A673 (cell line): Measurements from ENCODE around the gene ALG6.

Experiments
- CTCF ChIP-seq: fragments of 300-800, 200-600 bp; sonication (generic); conservative IDR thresholded peaks from 2 replicates; pipeline ENCODE4 v1.5.1; 2017; ENCODE audit warnings: low read depth, mild to moderate bottlenecking, antibody characterized with exemption, low read length, moderate library complexity, mixed read lengths
- EZH2 ChIP-seq: fragments of 200-600 bp; sonication (generic); IDR thresholded peaks from 2 replicates; pipeline ENCODE4 v1.6.1; 2017; ENCODE audit warnings: borderline replicate concordance, low read depth, mild to moderate bottlenecking, mixed read lengths, antibody characterized with exemption, low read length; ENCODE audit not compliant: poor library complexity, severe bottlenecking

- no peak for TF ChIP-seq CTCF
- no peak for TF ChIP-seq EZH2
Observed at GRCh38 chr1:63317817-63318152, 49.6 kb upstream of the ALG6 start.
